ENCODE results near the gene SH3GLB1. TPM values are rescaled to one million over a fixed set of nuclear protein-coding genes. Genes with fewer than 3 reads are reported as not detected.
A peak's percentile ranks its signal among the peaks of the same experiment; 100 is the strongest.

Gene SH3GLB1
- total and polyA plus RNA-seq, 9 of the 15 experiments (the other 6 are each of a cell fraction or from before 2014, with no cell fraction given): 8.6 to 34.2 (median 24.2) TPM

- TF ChIP-seq PTBP1 (IDR thresholded peaks at IDR 0.05; ENCODE audit: low read depth, low read length) (no peak), POLR2H (tag; IDR thresholded peaks at IDR 0.05; ENCODE audit: low read depth) (0 out of 2 replicates have a peak, but pooled peaks have one; percentile 45)
Measured at GRCh38 chr1:86706018-86706635, 1.8 kb downstream of the SH3GLB1 start (continued).

DNA sequence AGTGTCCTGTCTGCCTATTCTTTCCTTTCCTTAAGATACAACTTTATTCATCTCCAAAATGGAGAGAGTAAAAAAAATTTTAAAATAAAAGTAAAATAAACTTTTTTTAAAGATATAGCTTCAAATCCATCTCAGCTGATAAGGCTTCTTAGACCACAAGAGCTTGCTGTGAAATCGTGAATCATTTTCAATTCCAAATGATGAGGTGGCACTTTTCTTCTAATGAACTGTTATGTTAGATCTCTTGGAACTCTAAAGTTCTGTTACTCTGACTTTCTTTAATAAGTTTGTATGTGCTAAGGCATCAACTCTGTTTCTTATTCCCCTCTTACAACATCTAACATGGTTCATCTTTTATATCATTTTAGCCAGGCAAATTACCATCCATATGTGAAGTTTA, 4.5 kb downstream of the SH3GLB1 start:
- 0% methylated on average over 1 of the region's 1 CpG for WGBS (ENCODE audit: insufficient coverage, low coverage, missing lambda C conversion rate)
- no peak for FAIRE-seq
- in situ Hi-C loops (cut with MboI): no loop called here
- H3K9me1 ChIP-seq (ENCODE audit: control insufficient read depth, insufficient read depth, low read length): no peaks in the 10 kb centered on the region
- H3K9me3 ChIP-seq (replicated peaks; ENCODE audit: control insufficient read depth, insufficient read depth, low read depth, low read length): no peaks in the 10 kb centered on the region
- intact Hi-C loops (cut with micrococcal nuclease): loop anchor here (10.0 kb wide), 2 partner anchors 126 to 376 kb away; no protein-coding TSS in a partner anchor
- H3K27me3 ChIP-seq (ENCODE audit: control insufficient read depth in 2 of 2, insufficient read depth in 2 of 2, low read length in 2 of 2): no peaks in the 10 kb centered on the region
- H3K4me2 ChIP-seq (ENCODE audit: insufficient read depth, low read length): no peak overlapping the region
- peaks cover 3% of the 10 kb centered on the region; the same call in 1 of the 3 replicates for H3K36me3 ChIP-seq (ENCODE audit: control insufficient read depth, insufficient read depth, low read length)
- H3K4me1 ChIP-seq (replicated peaks in 1 of 2; ENCODE audit: control insufficient read depth in 2 of 2, insufficient read depth in 2 of 2, low read length in 2 of 2): peaks cover 11 to 12% of the 10 kb centered on the region in 2 experiments; a peak in 4 of 5 replicates
- ChIA-PET CTCF (ENCODE audit: low intra/inter-chr PET ratio) (no interaction called here), POLR2A (interaction anchor here (0.9 to 1.2 kb wide), 3 partner anchors 12 to 38 kb away, joined by 3 to 4 read pairs (median 4); no protein-coding TSS in a partner anchor)
- H4K20me1 ChIP-seq (replicated peaks; ENCODE audit: control insufficient read depth, insufficient read depth, low read length): peaks cover 3% of the 10 kb centered on the region; the same call in 1 of the 2 replicates
- no peak for ATAC-seq
- H3K79me2 ChIP-seq (ENCODE audit: control insufficient read depth, insufficient read depth, low read length): peaks cover 83% of the 10 kb centered on the region
- no peak overlapping the region for H3K4me3 ChIP-seq
- peak in 1 of 4 experiments; percentile 14 for DNase-seq (ENCODE audit: extremely low read depth in 1 of 4, low spot score in 3 of 4)
- no TSS peak for BruUV-seq (replicated peaks)
- no peak overlapping the region for H2AFZ ChIP-seq (ENCODE audit: low read depth, low read length)
- no peak overlapping the region for H3K27ac ChIP-seq (ENCODE audit: extremely low read depth, low read depth, low read length)
- no peak overlapping the region for H3K9ac ChIP-seq (ENCODE audit: insufficient read depth in 1 of 2, low read depth in 2 of 2, low read length in 2 of 2)
- TF ChIP-seq FOSL1 (tag; conservative IDR thresholded peaks at IDR 0.05) (0 out of 2 replicates have a peak, but pooled peaks have one; percentile 14), MAFG (tag; conservative IDR thresholded peaks at IDR 0.05) (peak; percentile 89), MAFK (IDR thresholded peaks at IDR 0.05; ENCODE audit: low read length) (peak; percentile 80), ELF2 (CRISPR knock-in tag; IDR thresholded peaks at IDR 0.05) (no peak), MAFF (IDR thresholded peaks at IDR 0.05; ENCODE audit: low read length) (peak; percentile 74), VEZF1 (CRISPR knock-in tag; IDR thresholded peaks at IDR 0.05) (peak; percentile 14; the same call in 1 of the 2 replicates), C11orf30 (IDR thresholded peaks at IDR 0.05; ENCODE audit: low read depth) (peak; percentile 93), ZNF316 (IDR thresholded peaks at IDR 0.05) (peak; percentile 96), ZNF253 (CRISPR knock-in tag; conservative IDR thresholded peaks at IDR 0.05) (no peak), NFE2 (IDR thresholded peaks at IDR 0.05; ENCODE audit: low read depth) (peak; percentile 81), SMARCA4 (IDR thresholded peaks at IDR 0.05) (0 out of 2 replicates have a peak, but pooled peaks have one; percentile 21)
- TF ChIP-seq, protein P1, sequence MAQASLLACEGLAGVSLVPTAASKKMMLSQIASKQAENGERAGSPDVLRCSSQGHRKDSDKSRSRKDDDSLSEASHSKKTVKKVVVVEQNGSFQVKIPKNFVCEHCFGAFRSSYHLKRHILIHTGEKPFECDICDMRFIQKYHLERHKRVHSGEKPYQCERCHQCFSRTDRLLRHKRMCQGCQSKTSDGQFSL (CRISPR knock-in tag; IDR thresholded peaks at IDR 0.05): no peak
- TF ChIP-seq, protein P1 (tag; IDR thresholded peaks at IDR 0.05): no peak
- TF ChIP-seq, protein P2, sequence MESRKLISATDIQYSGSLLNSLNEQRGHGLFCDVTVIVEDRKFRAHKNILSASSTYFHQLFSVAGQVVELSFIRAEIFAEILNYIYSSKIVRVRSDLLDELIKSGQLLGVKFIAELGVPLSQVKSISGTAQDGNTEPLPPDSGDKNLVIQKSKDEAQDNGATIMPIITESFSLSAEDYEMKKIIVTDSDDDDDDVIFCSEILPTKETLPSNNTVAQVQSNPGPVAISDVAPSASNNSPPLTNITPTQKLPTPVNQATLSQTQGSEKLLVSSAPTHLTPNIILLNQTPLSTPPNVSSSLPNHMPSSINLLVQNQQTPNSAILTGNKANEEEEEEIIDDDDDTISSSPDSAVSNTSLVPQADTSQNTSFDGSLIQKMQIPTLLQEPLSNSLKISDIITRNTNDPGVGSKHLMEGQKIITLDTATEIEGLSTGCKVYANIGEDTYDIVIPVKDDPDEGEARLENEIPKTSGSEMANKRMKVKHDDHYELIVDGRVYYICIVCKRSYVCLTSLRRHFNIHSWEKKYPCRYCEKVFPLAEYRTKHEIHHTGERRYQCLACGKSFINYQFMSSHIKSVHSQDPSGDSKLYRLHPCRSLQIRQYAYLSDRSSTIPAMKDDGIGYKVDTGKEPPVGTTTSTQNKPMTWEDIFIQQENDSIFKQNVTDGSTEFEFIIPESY (CRISPR knock-in tag; IDR thresholded peaks at IDR 0.05): no peak

Data from K562 (cell line).